IMR-90 (cell line): Measurements from ENCODE around the gene CCDC117. TPM values are rescaled to one million over a fixed set of nuclear protein-coding genes. Genes with fewer than 3 reads are reported as not detected.

ENCODE experiments used
- ATAC-seq: fragments of 200-7000 bp; cut with Tn5 transposase; 2 replicates; pipeline ENCODE4 v1.9.1; 2020; ENCODE audit warnings: low read depth, mild to moderate bottlenecking, moderate library complexity
- BruUV-seq: library from RNA; stranded (reverse); fragments of 400-500 nt; replicated peaks from 2 replicates; lab custom pipeline; 2021; lab: Mats Ljungman, UMichigan
- CTCF ChIA-PET: fragments of 300-600 bp; formaldehyde crosslinking; extraction: SDS; loops from one replicate; lab custom pipeline; 2021; ENCODE audit warnings: antibody characterized with exemption; lab: Yijun Ruan, JAX
- POLR2A ChIA-PET: fragments of 300-600 bp; sonication (Branson Sonifier 250); formaldehyde crosslinking; loops from one replicate; lab custom pipeline; 2022; ENCODE audit warnings: antibody characterized with exemption; ENCODE audit not compliant: unreplicated experiment; lab: Charles Lee
- DNase-seq: peaks from one replicate; pipeline ENCODE4 v3.0.0; 2013
- H2AFZ ChIP-seq: replicated peaks from 2 replicates; pipeline ENCODE3; 2013; ENCODE audit warnings: low read length, mild to moderate bottlenecking; ENCODE audit not compliant: poor library complexity
- H2AK5ac ChIP-seq: 2 replicates; pipeline ENCODE4 v1.6.1; 2013; ENCODE audit warnings: low read depth, low read length, inconsistent platforms
- H2AK9ac ChIP-seq: replicated peaks from 2 replicates; pipeline ENCODE3; 2013; ENCODE audit warnings: mild to moderate bottlenecking, low read depth, low read length, moderate library complexity; ENCODE audit not compliant: poor library complexity
- H2BK120ac ChIP-seq: 2 replicates; pipeline ENCODE4 v1.6.1; 2013; ENCODE audit warnings: low read depth, low read length, inconsistent platforms
- H2BK15ac ChIP-seq: 3 replicates; pipeline ENCODE4 v1.6.1; 2013; ENCODE audit warnings: low read depth, low read length, inconsistent platforms
- H2BK20ac ChIP-seq: 2 replicates; pipeline ENCODE4 v1.6.1; 2013; ENCODE audit warnings: low read depth, mild to moderate bottlenecking, inconsistent platforms, low read length, moderate library complexity
- H2BK5ac ChIP-seq: 2 replicates; pipeline ENCODE4 v1.6.1; 2013; ENCODE audit warnings: mild to moderate bottlenecking, low read depth, low read length, inconsistent platforms; ENCODE audit not compliant: poor library complexity, severe bottlenecking
- H3K14ac ChIP-seq: replicated peaks from 2 replicates; pipeline ENCODE4 v1.6.1; 2013; ENCODE audit warnings: low read depth, low read length, inconsistent platforms
- H3K18ac ChIP-seq: 2 replicates; pipeline ENCODE4 v1.6.1; 2013; ENCODE audit warnings: low read depth, low read length, control low read depth
- H3K23ac ChIP-seq: 2 replicates; pipeline ENCODE4 v1.6.1; 2013; ENCODE audit warnings: low read depth, low read length, inconsistent platforms
- H3K27ac ChIP-seq: 2 replicates; pipeline ENCODE4 v1.5.1; 2013; ENCODE audit warnings: mild to moderate bottlenecking, control low read depth, low read length; ENCODE audit not compliant: insufficient read depth
- H3K27me3 ChIP-seq: 2 replicates; pipeline ENCODE4 v1.6.1; 2013; ENCODE audit warnings: low read length; ENCODE audit not compliant: control insufficient read depth, insufficient read depth
- H3K36me3 ChIP-seq: 2 replicates; pipeline ENCODE4 v1.6.1; 2013; ENCODE audit warnings: low read length, mixed read lengths; ENCODE audit not compliant: control insufficient read depth, insufficient read depth
- H3K4ac ChIP-seq: 2 replicates; pipeline ENCODE4 v1.6.1; 2013; ENCODE audit warnings: low read depth, low read length, inconsistent platforms
- H3K4me1 ChIP-seq: 2 replicates; pipeline ENCODE4 v1.6.1; 2013; ENCODE audit warnings: low read length, mixed read lengths; ENCODE audit not compliant: control insufficient read depth, insufficient read depth
- H3K4me2 ChIP-seq: 2 replicates; pipeline ENCODE4 v1.6.1; 2013; ENCODE audit warnings: low read depth, mild to moderate bottlenecking, control low read depth, low read length, moderate library complexity
- H3K4me3 ChIP-seq: 2 replicates; pipeline ENCODE4 v1.5.1; 2013; ENCODE audit warnings: low read depth, mild to moderate bottlenecking, control low read depth, low read length, moderate library complexity; ENCODE audit not compliant: insufficient read depth
- H3K56ac ChIP-seq: 2 replicates; pipeline ENCODE4 v1.6.1; 2013; ENCODE audit warnings: low read length, inconsistent platforms; ENCODE audit not compliant: insufficient read depth; ENCODE audit errors: extremely low read depth
- H3K79me1 ChIP-seq, 2 experiments: 2 replicates each; pipeline ENCODE4 v1.6.1; 2013; ENCODE audit warnings: low read length in 2 of 2, inconsistent platforms in 1 of 2, low read depth in 1 of 2
- H3K9ac ChIP-seq: 2 replicates; pipeline ENCODE4 v1.6.1; 2013; ENCODE audit warnings: low read depth, low read length, control low read depth
- H3K9me1 ChIP-seq: 2 replicates; pipeline ENCODE4 v1.6.1; 2013; ENCODE audit warnings: low read length, inconsistent platforms; ENCODE audit not compliant: insufficient read depth
- H3K9me3 ChIP-seq: 2 replicates; pipeline ENCODE4 v1.6.1; 2013; ENCODE audit warnings: low read length; ENCODE audit not compliant: control insufficient read depth, insufficient read depth
- H4K20me1 ChIP-seq: 2 replicates; pipeline ENCODE4 v1.6.1; 2013; ENCODE audit warnings: low read length, inconsistent platforms; ENCODE audit not compliant: insufficient read depth
- H4K5ac ChIP-seq: 2 replicates; pipeline ENCODE4 v1.6.1; 2013; ENCODE audit warnings: mild to moderate bottlenecking, low read depth, low read length, control low read depth
- H4K8ac ChIP-seq, 2 experiments: 2 replicates each; pipeline ENCODE4 v1.6.1; 2013; ENCODE audit warnings: low read depth in 2 of 2, low read length in 2 of 2, control low read depth in 1 of 2, inconsistent platforms in 1 of 2
- H4K91ac ChIP-seq: 2 replicates; pipeline ENCODE4 v1.6.1; 2013; ENCODE audit warnings: low read depth, low read length, inconsistent platforms; ENCODE audit not compliant: insufficient read depth
- BHLHE40 ChIP-seq: fragments of 150-350 bp; IDR thresholded peaks from 2 replicates; pipeline ENCODE4 v1.6.1; 2016; ENCODE audit warnings: mild to moderate bottlenecking, low read depth, low read length
- CEBPB ChIP-seq: IDR thresholded peaks from 2 replicates; pipeline ENCODE4 v1.6.1; 2012; ENCODE audit warnings: low read depth, low read length, improper control_type of control experiment
- CHD1 ChIP-seq: IDR thresholded peaks from 2 replicates; pipeline ENCODE4 v1.6.1; 2012; ENCODE audit warnings: low read depth, low read length, improper control_type of control experiment
- CTCF ChIP-seq: conservative IDR thresholded peaks from 2 replicates; pipeline ENCODE4 v1.5.1; 2012; ENCODE audit warnings: mild to moderate bottlenecking, low read depth, low read length, improper control_type of control experiment
- ELK1 ChIP-seq: fragments of 150-350 bp; IDR thresholded peaks from 2 replicates; pipeline ENCODE4 v1.6.1; 2016; ENCODE audit warnings: low read depth, mild to moderate bottlenecking, low read length, moderate library complexity, borderline replicate concordance
- FOS ChIP-seq: fragments of 150-350 bp; IDR thresholded peaks from 2 replicates; pipeline ENCODE4 v1.6.1; 2016; ENCODE audit warnings: low read depth, low read length
- MAFK ChIP-seq: IDR thresholded peaks from 2 replicates; pipeline ENCODE4 v1.6.1; 2012; ENCODE audit warnings: low read depth, low read length, improper control_type of control experiment
- NFE2L2 ChIP-seq: fragments of 150-350 bp; IDR thresholded peaks from 2 replicates; pipeline ENCODE4 v1.6.1; 2016; ENCODE audit warnings: low read depth, mild to moderate bottlenecking, low read length
- POLR2A ChIP-seq: IDR thresholded peaks from 2 replicates; pipeline ENCODE4 v1.6.1; 2012; ENCODE audit warnings: mild to moderate bottlenecking, low read depth, low read length
- RAD21 ChIP-seq: IDR thresholded peaks from 2 replicates; pipeline ENCODE4 v1.6.1; 2012; ENCODE audit warnings: low read length, improper control_type of control experiment
- RCOR1 ChIP-seq: IDR thresholded peaks from 2 replicates; pipeline ENCODE4 v1.6.1; 2012; ENCODE audit warnings: mild to moderate bottlenecking, low read length, improper control_type of control experiment; ENCODE audit not compliant: insufficient replicate concordance
- RFX5 ChIP-seq: IDR thresholded peaks from 2 replicates; pipeline ENCODE4 v1.8.0; 2012; ENCODE audit warnings: low read depth, mild to moderate bottlenecking, low read length, moderate library complexity
- USF2 ChIP-seq: fragments of 150-350 bp; IDR thresholded peaks from 2 replicates; pipeline ENCODE4 v1.6.1; 2017; ENCODE audit warnings: mild to moderate bottlenecking, antibody characterized with exemption, low read length, low read depth
- WGBS, 2 experiments: methylation state at CpG; one replicate each; pipeline versions ENCODE4 v1.1.5 to v1.1.7; 2013; ENCODE audit warnings: missing lambda C conversion rate in 2 of 2; ENCODE audit not compliant: insufficient read length in 1 of 2; ENCODE audit errors: extremely low coverage in 2 of 2; 5-methylcytosine and 5-hydroxymethylcytosine counted together
- dilution Hi-C: fragments of 300-500 bp; cut with HindIII; formaldehyde crosslinking; loops from one replicate; pipeline ENCODE4 v1.14.3; 2018; ENCODE audit warnings: low sequenced_read_pairs; ENCODE audit not compliant: unreplicated experiment
- in situ Hi-C: fragments of 300-500 bp; cut with MboI; formaldehyde crosslinking; loops from 3 replicates; pipeline ENCODE4 v1.14.3; 2019; ENCODE audit warnings: low sequenced_read_pairs, inconsistent platforms, mixed read lengths
- intact Hi-C: fragments of 100-400 bp; cut with micrococcal nuclease; formaldehyde crosslinking; loops from 2 replicates; pipeline ENCODE4 v1.10.0; 2022
- polyA plus RNA-seq, 3 experiments: library from polyadenylated mRNA; depleted of rRNA; stranded (reverse); fragments of >200 nt; gene quantifications; 2 replicates each; pipeline ENCODE4 v1.2.3, GENCODE V29; 2012; ENCODE audit warnings: low replicate concordance in 1 of 3
- total RNA-seq: library from RNA; depleted of rRNA; stranded (reverse); fragments of >200 nt; gene quantifications from 2 replicates; pipeline ENCODE4 v1.2.3, GENCODE V29; 2012

The CCDC117 gene
- total and polyA plus RNA-seq, 2 of the 4 experiments (the other 2 are of a cell fraction), result 5.9 to 7.0 TPM

GRCh38 chr22:28792491-28793383 is 20.2 kb downstream of the CCDC117 start:
- ChIA-PET CTCF (interaction anchor here (0.6 kb wide), 2 partner anchors 10 to 254 kb away, joined by 3 read pairs; no protein-coding TSS in a partner anchor), POLR2A (no interaction called here)
- Histone ChIP-seq H3K9ac (no peak overlapping the region), H3K9me1 (peaks cover 8% of the 10 kb centered on the region; the same call in 1 of the 2 replicates), H3K56ac (no peak overlapping the region), H4K8ac (no peak overlapping the region), H3K23ac (no peak overlapping the region), H2AFZ (no peak overlapping the region), H3K14ac (no peak overlapping the region), H3K4me1 (peaks cover 3% of the 10 kb centered on the region; the same call in 1 of the 2 replicates), H4K5ac (no peak overlapping the region), H2BK120ac (no peak overlapping the region), H2BK15ac (no peak overlapping the region), H3K4me3 (no peak overlapping the region), H3K18ac (no peak overlapping the region), H4K20me1 (peaks cover 43% of the 10 kb centered on the region), H2AK9ac (no peak overlapping the region), H3K4ac (no peak overlapping the region), H3K27ac (no peak overlapping the region), H3K79me1 (peaks cover 16 to 34% of the 10 kb centered on the region in 2 experiments), H3K36me3 (peaks cover 33% of the 10 kb centered on the region), H2AK5ac (no peak overlapping the region), H4K91ac (no peak overlapping the region), H3K27me3 (no peaks in the 10 kb centered on the region), H2BK20ac (no peak overlapping the region), H3K9me3 (no peaks in the 10 kb centered on the region), H3K4me2 (no peak overlapping the region), H2BK5ac (no peak overlapping the region)
- intact Hi-C loops (loop anchor here (10.0 kb wide), 1 partner anchor 188 kb away; no protein-coding TSS in a partner anchor), in situ Hi-C loops (no loop called here), dilution Hi-C loops (no loop called here)
- no peak for TF ChIP-seq RFX5
- TF ChIP-seq BHLHE40, result no peak
- no peak for TF ChIP-seq FOS
- TF ChIP-seq POLR2A, result no peak
- TF ChIP-seq ELK1, result no peak
- TF ChIP-seq MAFK, result no peak
- TF ChIP-seq NFE2L2, result no peak
- no peak for TF ChIP-seq CEBPB
- no peak for TF ChIP-seq CHD1
- TF ChIP-seq RCOR1, result no peak
- no peak for TF ChIP-seq RAD21
- no peak for TF ChIP-seq USF2
- TF ChIP-seq CTCF, result no peak
- peak; percentile 21; the same call in 1 of the 2 replicates for ATAC-seq
- no peak for DNase-seq
- WGBS, 2 experiments, result 86% methylated on average over 6 of the region's 15 CpGs; no CpG with 5 or more reads in 1 of the 2 experiments
- no TSS peak for BruUV-seq
